ENCODE measurements around the gene ZNF844.
"Not testable (repeated sequence)": the region's sequence is repeated elsewhere in the genome, so short reads cannot be mapped to it uniquely, and the experiment has no call there.

Gene ZNF844

DNA sequence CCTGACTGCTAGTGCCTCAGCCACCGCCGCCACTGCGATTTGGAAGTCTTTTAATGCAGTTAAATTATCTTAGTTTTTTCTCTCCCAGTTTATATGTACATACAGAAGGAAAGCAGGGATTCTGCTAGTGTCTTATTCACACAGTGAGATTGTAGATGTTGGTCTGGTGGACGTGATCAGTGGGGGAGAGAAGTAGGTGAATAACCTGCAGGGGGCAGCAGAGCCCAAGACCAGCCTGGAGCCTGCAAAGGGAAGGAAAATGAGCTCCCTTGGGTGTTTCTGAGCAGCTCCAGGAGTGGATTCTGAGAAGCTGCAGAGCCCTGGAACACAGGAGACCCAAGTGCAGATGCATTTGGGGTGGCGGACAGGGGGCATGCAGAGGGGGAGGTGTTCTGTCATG is 26.3 kb downstream of the ZNF844 start:
- POLR2A ChIA-PET (ENCODE audit: low non-redundant PET): no interaction called here
- CTCF ChIA-PET: interaction anchor here (0.5 kb wide), 1 partner anchor 105 kb away, joined by 3 read pairs; no protein-coding TSS in a partner anchor
- no peak overlapping the region for H3K27ac ChIP-seq
- no peak for TF ChIP-seq CTCF (conservative IDR thresholded peaks at IDR 0.05; ENCODE audit: low read depth)
- no peak for DNase-seq (ENCODE audit: low spot score)

DNA sequence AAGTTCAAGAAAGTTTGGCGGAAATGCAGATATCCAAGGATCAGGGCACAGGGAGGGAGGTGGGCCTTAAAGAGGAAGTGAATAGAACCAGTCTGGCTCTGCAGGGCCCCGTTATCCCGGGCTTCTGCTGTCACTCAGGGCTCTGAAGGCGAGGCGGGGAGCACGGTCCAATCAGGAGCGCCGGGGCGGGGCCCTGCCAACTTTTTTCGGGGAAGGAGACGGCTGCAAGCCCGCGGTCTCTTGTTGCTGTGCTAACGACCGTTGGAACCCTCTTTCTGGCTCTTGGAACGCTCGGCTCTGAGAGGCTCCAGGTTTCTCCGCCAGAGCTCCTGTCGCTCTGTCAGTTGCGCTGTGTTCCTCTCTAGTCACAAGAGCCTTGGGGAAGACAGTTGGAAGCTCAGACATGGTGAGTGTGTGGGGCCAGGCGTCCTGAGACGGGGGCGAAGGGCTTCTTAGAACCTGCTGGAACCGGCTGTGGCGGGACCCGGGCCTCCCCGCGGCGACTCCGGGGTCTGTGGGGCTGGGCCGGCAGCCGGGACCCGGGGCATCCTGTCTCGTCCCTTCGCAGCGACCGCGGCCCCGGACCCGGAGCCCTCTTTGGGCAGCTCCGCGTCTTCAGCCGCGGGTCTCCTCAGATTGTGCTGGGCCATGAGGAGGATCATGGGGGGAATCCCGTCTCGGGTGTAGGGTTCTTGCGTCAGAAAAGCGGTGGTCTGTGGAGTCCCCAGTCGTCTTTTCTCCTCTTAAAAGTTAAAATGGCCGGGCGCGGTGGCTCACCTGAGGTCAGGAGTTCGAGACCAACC is 27.7 kb downstream of the ZNF844 start:
- no peak for TF ChIP-seq CTCF (conservative IDR thresholded peaks at IDR 0.05; ENCODE audit: low read depth)

GRCh38 chr19:12092956-12093355 is 28.4 kb downstream of the ZNF844 start:
- no peak for TF ChIP-seq CTCF (conservative IDR thresholded peaks at IDR 0.05; ENCODE audit: low read depth)
- DNase-seq (ENCODE audit: low spot score): no peak
- ChIA-PET POLR2A (ENCODE audit: low non-redundant PET) (no interaction called here), CTCF (no interaction called here)
- H3K27ac ChIP-seq: no peak overlapping the region

More for the DNA sequence above, 27.7 kb downstream of the ZNF844 start:
- ChIA-PET CTCF (interaction anchor here (0.5 kb wide), 1 partner anchor 361 kb away, joined by 3 read pairs; no protein-coding TSS in a partner anchor), POLR2A (ENCODE audit: low non-redundant PET) (no interaction called here)
- peak; percentile 20 for DNase-seq (ENCODE audit: low spot score)
- no peak overlapping the region for H3K27ac ChIP-seq

- DNase-seq (ENCODE audit: low spot score): no peak
- no peak overlapping the region for H3K27ac ChIP-seq
- ChIA-PET CTCF (interaction anchor here (0.6 kb wide), 1 partner anchor 23 kb away, joined by 4 read pairs; no protein-coding TSS in a partner anchor), POLR2A (ENCODE audit: low non-redundant PET) (no interaction called here)
- TF ChIP-seq CTCF (conservative IDR thresholded peaks at IDR 0.05; ENCODE audit: low read depth): no peak
Observed at GRCh38 chr19:12093777-12094176, 29.2 kb downstream of the ZNF844 start.

DNA sequence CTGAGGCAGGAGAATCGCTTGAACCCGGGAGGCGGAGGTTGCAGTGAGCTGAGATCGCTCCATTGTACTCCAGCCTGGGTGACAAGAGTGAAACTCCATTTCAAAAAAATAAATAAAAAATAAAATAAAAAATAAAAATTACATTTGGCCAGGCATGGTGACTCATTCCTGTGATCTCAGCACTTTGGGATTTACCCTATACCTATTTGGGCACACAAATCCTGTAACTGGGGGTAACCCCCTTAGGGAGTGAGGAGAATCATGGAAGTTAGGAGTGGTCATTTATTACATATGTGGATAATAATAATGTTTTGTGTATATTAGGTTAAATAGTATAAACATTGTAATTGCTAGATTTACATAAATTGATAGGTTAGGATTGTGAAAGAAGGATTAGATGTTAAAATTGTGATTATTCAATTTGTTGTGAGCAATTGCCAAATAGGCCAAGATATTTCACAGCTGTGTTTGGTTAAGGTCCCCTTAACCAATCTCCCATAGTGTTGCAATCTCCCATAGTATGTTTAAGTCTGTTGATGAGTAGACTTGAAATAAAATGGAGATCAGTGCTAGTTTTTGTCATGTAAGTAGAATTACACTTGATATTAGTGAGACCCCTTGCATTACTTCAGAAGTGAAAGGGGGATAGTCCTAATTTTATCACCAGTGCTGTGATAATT is 30.7 kb downstream of the ZNF844 start:
- no peak for DNase-seq (ENCODE audit: low spot score)
- POLR2A ChIA-PET (ENCODE audit: low non-redundant PET): interaction anchor here (0.5 kb wide), 1 partner anchor 171 kb away, joined by 7 read pairs; no protein-coding TSS in a partner anchor
- H3K27ac ChIP-seq: no peak overlapping the region
- CTCF ChIA-PET: no interaction called here
- TF ChIP-seq CTCF (conservative IDR thresholded peaks at IDR 0.05; ENCODE audit: low read depth): no peak

GRCh38 chr19:12098040-12098439 is 33.5 kb downstream of the ZNF844 start:
- no peak for DNase-seq (ENCODE audit: low spot score)
- TF ChIP-seq CTCF (conservative IDR thresholded peaks at IDR 0.05; ENCODE audit: low read depth): no peak
- POLR2A ChIA-PET (ENCODE audit: low non-redundant PET): no interaction called here
- no peak overlapping the region for H3K27ac ChIP-seq
- CTCF ChIA-PET: interaction anchor here (0.6 kb wide), 1 partner anchor 32 kb away, joined by 3 read pairs; no protein-coding TSS in a partner anchor

DNA sequence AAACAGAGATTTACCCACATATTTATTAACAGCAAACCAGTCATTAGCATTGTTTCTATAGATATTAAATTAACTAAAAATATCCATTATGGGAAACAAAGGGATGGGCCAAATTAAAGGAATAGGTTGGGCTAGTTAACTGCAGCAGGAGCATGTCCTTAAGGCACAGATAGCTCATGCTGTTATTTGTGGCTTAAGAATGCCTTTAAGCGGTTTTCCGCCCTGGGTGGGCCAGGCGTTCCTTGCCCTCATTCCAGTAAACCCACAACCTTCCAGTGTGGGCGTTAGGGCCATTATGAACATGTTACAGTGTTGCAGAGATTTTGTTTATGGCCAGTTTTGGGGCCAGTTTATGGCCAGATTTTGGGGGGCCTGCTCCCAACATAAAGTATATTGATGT is 39.4 kb downstream of the ZNF844 start:
- H3K27ac ChIP-seq; DNase-seq (ENCODE audit: low spot score); POLR2A ChIA-PET (ENCODE audit: low non-redundant PET); CTCF ChIA-PET: not testable (repeated sequence)
